LNCAP (cell line): Measurements from ENCODE around the gene PATJ.

Source experiments
- CTCF ChIP-seq: fragments of 450-650 bp; IDR thresholded peaks from 2 replicates; pipeline ENCODE4 v1.5.1; 2017; ENCODE audit warnings: mild to moderate bottlenecking

Gene PATJ

GRCh38 chr1:62050165-62050564 is 307.9 kb downstream of the PATJ start:
- no peak for TF ChIP-seq CTCF

- no peak for TF ChIP-seq CTCF
Measured at GRCh38 chr1:62052946-62053345, 310.7 kb downstream of the PATJ start.

DNA sequence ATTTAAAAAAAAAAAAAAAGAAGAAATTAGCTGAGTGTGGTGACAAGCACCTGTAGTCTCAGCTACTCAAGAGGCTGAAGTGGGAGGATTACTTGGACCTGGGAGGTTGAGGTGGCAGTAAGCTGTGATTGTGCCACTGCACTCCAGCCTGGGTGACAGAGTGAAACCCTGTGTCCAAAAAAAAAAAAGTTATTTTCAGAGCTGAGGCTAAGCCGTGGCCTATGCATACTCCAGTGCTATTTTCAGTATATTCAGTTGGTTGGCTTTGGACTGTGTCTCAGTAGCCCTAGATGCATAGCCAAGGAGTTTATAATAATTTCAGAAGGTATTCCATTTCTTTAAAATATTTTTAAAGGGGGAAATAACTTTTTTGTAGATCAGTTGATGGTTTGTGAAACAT is 311.9 kb downstream of the PATJ start:
- no peak for TF ChIP-seq CTCF

DNA sequence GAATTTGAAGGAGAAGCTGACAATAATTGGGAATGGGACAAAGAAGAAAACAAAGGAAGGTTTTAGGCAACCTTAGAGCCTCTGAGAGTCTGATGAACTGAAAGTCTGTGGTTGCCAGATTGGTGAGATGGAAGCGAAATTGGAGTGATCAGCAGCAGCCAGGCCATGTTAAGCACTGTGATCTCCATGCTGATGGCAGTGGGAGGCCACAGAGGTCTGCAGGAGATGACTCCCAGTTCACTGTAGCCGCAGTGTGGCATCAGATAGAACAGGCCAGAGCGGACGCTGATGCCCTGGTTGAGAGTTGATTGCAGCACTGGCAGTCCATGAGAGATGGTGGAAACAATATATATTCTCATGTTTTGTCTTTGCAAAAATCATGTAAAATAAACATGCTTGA is 314.9 kb downstream of the PATJ start:
- TF ChIP-seq CTCF, result no peak

DNA sequence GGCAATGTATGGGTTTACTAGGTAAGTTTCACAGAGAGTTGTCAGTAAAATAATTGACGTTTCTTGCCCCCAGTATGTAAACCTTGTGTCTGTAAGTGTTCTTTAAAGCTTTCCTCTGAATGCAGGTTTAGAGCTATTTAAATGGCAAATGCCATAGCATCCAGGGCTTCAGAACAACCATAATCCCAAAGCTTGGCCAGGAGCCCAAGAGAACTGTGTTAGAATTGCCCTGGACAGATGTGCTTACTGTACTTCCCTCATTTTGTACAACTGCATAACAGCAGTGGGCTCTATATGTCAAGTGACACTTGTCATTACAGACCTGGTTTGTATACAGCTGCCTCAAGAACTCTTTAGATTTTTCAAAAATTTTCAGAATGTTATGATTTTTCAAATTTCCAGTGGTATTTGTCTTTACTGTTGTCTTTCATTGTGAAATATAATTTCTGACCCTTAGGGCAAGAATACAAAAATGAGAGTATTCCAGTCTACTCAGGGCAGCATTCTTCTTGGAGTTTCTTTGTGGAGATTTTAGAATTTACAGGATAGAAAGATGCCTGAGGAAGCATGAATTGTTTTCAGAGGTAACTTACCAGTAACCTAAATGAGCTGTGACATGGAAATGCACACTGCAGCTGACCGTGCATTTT is 315.5 kb downstream of the PATJ start:
- TF ChIP-seq CTCF, result no peak

DNA sequence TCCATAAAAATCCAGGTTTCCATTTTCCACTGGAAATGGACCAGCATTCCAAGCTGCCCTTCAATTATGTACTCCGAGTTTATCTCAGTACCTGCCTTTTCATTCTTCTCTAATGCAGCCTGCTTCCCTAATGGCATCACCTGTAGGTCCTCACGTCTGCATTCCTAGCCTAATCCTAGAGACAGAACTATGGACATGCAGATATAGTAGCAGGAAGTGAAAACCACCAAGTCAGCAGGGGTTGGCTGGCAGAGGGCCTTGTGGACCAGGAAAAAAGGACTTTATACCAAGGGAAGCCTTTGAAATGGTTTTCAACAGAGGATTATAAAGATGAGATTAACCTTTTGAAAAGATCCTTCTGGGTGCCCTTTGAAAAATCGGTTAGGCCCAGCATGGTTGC is 316.7 kb downstream of the PATJ start:
- no peak for TF ChIP-seq CTCF

DNA sequence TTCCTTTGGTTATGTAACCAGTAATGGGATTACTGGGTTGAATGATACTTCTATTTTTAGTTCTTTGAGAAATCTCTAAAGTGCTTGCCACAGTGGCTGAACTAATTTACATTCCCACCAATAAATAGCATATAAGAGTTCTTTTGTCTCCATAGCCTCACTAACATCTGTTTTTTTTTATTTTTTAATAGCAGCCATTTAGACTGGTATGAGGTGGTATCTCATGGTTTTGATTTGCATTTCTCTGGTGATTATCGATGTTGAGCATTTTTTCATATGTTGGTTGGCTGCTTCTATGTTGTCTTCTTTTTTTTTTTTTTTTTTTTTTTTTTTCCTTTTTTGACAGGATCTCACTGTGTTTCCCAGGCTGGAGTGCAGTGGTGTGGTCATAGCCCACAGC is 319.8 kb downstream of the PATJ start:
- TF ChIP-seq CTCF, result no peak

GRCh38 chr1:62064829-62065407 is 322.6 kb downstream of the PATJ start:
- no peak for TF ChIP-seq CTCF
